ENCODE measurements around the gene SRRM5. TPM values are rescaled to one million over a fixed set of nuclear protein-coding genes. Genes with fewer than 3 reads are reported as not detected.

The SRRM5 gene
- total RNA-seq, 3 donors from 2014 or later = 0.14 to 0.63 (median 0.41) TPM

DNA sequence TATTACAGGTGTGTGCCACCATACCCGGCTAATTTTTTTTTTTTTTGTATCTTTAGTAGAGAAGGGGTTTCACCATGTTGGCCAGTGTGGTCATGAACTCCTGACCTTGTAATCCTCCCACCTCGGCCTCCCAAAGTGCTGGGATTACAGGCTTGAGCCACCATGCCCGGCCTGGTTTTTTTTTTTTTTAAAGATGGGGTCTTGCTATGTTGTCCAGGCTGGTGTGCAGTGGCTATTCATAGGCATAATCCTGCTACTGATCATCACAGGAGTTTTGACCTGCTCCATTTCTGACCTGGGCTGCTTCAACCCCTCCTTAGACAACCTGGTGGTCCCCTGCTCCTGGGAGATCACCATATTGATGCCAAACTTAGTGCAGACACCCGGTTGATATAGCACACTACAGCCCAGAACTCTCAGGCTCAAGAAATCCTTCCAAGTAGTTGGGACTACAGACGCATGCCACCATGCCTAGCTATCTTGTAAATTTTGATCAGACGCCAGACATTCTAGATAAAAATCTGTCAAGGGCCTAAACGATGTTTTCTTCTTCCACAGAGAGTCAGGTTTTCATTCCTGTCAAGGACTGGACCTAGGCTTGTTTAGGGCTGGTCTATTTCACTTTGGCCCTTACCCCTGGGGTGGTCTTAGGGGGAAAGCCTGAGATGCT, 48.5 kb downstream of the SRRM5 start:
- DNase-seq (no peak), ATAC-seq (no peak)
- Histone ChIP-seq H3K4me1 (ENCODE audit: low read depth) (no peaks in the 10 kb centered on the region), H3K4me3 (no peak overlapping the region), H3K9me3 (peaks cover 4% of the 10 kb centered on the region), H3K36me3 (ENCODE audit: low read depth) (peaks cover 3% of the 10 kb centered on the region)
- TF ChIP-seq, protein P1, sequence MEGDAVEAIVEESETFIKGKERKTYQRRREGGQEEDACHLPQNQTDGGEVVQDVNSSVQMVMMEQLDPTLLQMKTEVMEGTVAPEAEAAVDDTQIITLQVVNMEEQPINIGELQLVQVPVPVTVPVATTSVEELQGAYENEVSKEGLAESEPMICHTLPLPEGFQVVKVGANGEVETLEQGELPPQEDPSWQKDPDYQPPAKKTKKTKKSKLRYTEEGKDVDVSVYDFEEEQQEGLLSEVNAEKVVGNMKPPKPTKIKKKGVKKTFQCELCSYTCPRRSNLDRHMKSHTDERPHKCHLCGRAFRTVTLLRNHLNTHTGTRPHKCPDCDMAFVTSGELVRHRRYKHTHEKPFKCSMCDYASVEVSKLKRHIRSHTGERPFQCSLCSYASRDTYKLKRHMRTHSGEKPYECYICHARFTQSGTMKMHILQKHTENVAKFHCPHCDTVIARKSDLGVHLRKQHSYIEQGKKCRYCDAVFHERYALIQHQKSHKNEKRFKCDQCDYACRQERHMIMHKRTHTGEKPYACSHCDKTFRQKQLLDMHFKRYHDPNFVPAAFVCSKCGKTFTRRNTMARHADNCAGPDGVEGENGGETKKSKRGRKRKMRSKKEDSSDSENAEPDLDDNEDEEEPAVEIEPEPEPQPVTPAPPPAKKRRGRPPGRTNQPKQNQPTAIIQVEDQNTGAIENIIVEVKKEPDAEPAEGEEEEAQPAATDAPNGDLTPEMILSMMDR (IDR thresholded peaks at IDR 0.05) = no peak
- intact Hi-C loops (cut with DNase I, micrococcal nuclease) = no loop called here

DNA sequence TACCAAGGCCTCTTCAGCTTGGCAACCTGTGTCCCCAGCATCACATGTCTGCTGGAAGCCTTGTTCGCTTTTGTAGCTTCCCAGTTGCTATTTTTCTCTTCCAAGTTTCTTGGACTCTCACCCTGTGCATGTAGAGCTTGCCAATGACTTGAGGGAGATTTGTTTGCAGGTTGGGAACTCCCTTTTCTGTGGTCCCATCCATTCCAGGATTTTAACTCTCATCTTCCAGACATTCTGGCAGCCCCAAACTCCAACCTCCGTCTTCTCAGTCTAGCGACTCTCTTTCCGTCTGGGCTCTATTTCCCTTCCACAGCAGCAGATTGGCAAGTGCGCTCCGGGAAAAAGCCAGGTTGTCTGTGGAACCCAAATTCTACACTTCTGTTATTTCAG, 49.1 kb downstream of the SRRM5 start:
- intact Hi-C loops (cut with DNase I, micrococcal nuclease) = no loop called here
- DNase-seq = no peak
- no peak overlapping the region for H3K4me3 ChIP-seq
- H3K36me3 ChIP-seq (ENCODE audit: low read depth) = peaks cover 3% of the 10 kb centered on the region
- TF ChIP-seq, protein P1 (IDR thresholded peaks at IDR 0.05) = no peak
- no peaks in the 10 kb centered on the region for H3K4me1 ChIP-seq (ENCODE audit: low read depth)
- ATAC-seq = no peak
- H3K9me3 ChIP-seq = peaks cover 4% of the 10 kb centered on the region

DNA sequence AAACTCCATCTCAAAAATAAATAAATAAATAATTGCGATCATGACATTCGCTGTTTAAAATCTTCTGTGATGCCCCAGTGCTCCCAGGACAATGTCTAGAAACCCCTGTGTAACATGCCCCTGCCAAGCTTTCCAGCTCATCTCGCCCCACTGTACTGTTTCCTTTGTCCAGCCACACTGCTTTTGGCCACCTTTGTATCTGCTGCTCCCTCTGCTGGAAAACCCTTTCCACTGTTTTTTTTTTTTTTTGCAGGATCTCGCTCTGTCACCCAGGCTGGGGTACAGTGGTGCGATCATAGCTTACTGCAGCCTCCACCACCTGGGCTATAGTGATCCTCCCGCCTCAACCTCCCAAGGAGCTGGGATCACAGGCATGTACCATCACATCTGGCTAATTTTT, 50.6 kb downstream of the SRRM5 start:
- no peak for DNase-seq
- intact Hi-C loops (cut with DNase I, micrococcal nuclease) = no loop called here
- H3K36me3 ChIP-seq (ENCODE audit: low read depth) = peaks cover 3% of the 10 kb centered on the region
- no peaks in the 10 kb centered on the region for H3K4me1 ChIP-seq (ENCODE audit: low read depth)
- peak; percentile 17 for ATAC-seq
- H3K4me3 ChIP-seq = no peak overlapping the region
- peaks cover 4% of the 10 kb centered on the region for H3K9me3 ChIP-seq
- TF ChIP-seq, protein P1 (IDR thresholded peaks at IDR 0.05) = no peak

DNA sequence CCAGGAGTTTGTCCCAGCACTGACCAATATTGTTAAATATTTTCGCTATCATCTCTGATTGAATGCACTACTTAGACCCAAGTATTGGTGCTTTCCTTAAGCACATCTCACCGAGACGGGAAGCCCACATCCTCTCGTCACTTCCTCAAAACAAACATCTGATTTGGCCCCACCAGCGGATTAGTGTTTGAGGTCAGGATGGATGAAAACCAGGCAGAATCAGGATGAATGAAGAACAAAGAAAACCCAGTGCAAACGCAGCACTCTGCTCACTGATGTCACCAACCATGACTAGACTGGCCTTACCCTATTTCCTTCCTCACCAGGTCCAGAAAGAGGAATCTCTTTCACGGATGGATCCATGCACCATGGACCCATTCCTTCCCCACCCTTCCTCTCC, 52.1 kb downstream of the SRRM5 start:
- Histone ChIP-seq H3K4me3 (no peak overlapping the region), H3K4me1 (ENCODE audit: low read depth) (peaks cover 4% of the 10 kb centered on the region), H3K36me3 (ENCODE audit: low read depth) (peaks cover 3% of the 10 kb centered on the region), H3K9me3 (no peaks in the 10 kb centered on the region)
- intact Hi-C loops (cut with DNase I, micrococcal nuclease) = no loop called here
- ATAC-seq (no peak), DNase-seq (peak in 1 of 3 donors; percentile 40)
- TF ChIP-seq, protein P1 (IDR thresholded peaks at IDR 0.05) = no peak

Other genes with a start within 250 kb of the SRRM5 start
- gene TEX101, start 197.2 kb upstream of the SRRM5 start, total RNA-seq = under 1 TPM in 1 of 3 donors, not detected in 2; 0.35 TPM
- 1 to 10 TPM in 1 of 3 donors, under 1 TPM in 2; 0.23 to 1.5 (median 0.46) TPM for gene LYPD3, start 146.5 kb upstream of the SRRM5 start, total RNA-seq
- gene PHLDB3, start 107.3 kb upstream of the SRRM5 start, total RNA-seq = 10 to 100 TPM; 13.2 to 22.4 (median 21.3) TPM
- gene ETHE1, start 84.9 kb upstream of the SRRM5 start, total RNA-seq = 100 to 1,000 TPM; 235 to 713 (median 450) TPM
- gene ZNF575, start 78.9 kb upstream of the SRRM5 start, total RNA-seq = 10 to 100 TPM in 1 of 3 donors, 1 to 10 TPM in 2; 9.1 to 18.2 (median 9.6) TPM
- gene XRCC1, start 36.6 kb upstream of the SRRM5 start, total RNA-seq = 10 to 100 TPM; 16.4 to 33.4 (median 21.1) TPM
- 1 to 10 TPM in 2 of 3 donors, under 1 TPM in 1; 0.61 to 7.4 (median 2.0) TPM for gene PINLYP, start 36.3 kb upstream of the SRRM5 start, total RNA-seq
- 10 to 100 TPM; 18.9 to 29.4 (median 21.9) TPM for gene IRGQ, start 16.0 kb upstream of the SRRM5 start, total RNA-seq
- gene ZNF576, start 15.5 kb upstream of the SRRM5 start, total RNA-seq = 10 to 100 TPM; 15.4 to 18.9 (median 16.3) TPM
- gene ZNF428, start 7.5 kb downstream of the SRRM5 start, total RNA-seq = 10 to 100 TPM; 13.6 to 40.2 (median 19.4) TPM
- 10 to 100 TPM in 1 of 3 donors, 1 to 10 TPM in 2; 1.2 to 26.2 (median 3.4) TPM for gene CADM4, start 27.8 kb downstream of the SRRM5 start, total RNA-seq
- gene PLAUR, start 58.1 kb downstream of the SRRM5 start, total RNA-seq = 100 to 1,000 TPM in 1 of 3 donors, 10 to 100 TPM in 2; 62.0 to 100 (median 75.1) TPM
- not detected for gene IRGC, start 104.0 kb downstream of the SRRM5 start, total RNA-seq
- gene SMG9, start 142.9 kb downstream of the SRRM5 start, total RNA-seq = 10 to 100 TPM; 32.2 to 41.4 (median 34.7) TPM
- gene KCNN4, start 168.9 kb downstream of the SRRM5 start, total RNA-seq = 10 to 100 TPM; 14.9 to 36.2 (median 36.1) TPM
- gene LYPD5, start 190.4 kb downstream of the SRRM5 start, total RNA-seq = 1 to 10 TPM in 2 of 3 donors, under 1 TPM in 1; 0.61 to 4.8 (median 3.9) TPM
- 10 to 100 TPM in 2 of 3 donors, 1 to 10 TPM in 1; 7.6 to 21.8 (median 14.1) TPM for gene ZNF283, start 215.2 kb downstream of the SRRM5 start, total RNA-seq

All from mucosa of descending colon (tissue), 3 donors.